ENCODE results near the gene HBG1.

GRCh38 chr11:5200582-5200981, 49.1 kb downstream of the HBG1 start, which contains the start of gene OR51V1:
- TF ChIP-seq, protein P1, sequence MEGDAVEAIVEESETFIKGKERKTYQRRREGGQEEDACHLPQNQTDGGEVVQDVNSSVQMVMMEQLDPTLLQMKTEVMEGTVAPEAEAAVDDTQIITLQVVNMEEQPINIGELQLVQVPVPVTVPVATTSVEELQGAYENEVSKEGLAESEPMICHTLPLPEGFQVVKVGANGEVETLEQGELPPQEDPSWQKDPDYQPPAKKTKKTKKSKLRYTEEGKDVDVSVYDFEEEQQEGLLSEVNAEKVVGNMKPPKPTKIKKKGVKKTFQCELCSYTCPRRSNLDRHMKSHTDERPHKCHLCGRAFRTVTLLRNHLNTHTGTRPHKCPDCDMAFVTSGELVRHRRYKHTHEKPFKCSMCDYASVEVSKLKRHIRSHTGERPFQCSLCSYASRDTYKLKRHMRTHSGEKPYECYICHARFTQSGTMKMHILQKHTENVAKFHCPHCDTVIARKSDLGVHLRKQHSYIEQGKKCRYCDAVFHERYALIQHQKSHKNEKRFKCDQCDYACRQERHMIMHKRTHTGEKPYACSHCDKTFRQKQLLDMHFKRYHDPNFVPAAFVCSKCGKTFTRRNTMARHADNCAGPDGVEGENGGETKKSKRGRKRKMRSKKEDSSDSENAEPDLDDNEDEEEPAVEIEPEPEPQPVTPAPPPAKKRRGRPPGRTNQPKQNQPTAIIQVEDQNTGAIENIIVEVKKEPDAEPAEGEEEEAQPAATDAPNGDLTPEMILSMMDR (IDR thresholded peaks at IDR 0.05; ENCODE audit: insufficient read depth, low read depth, low read length), result no peak
- TF ChIP-seq EZH2 (IDR thresholded peaks at IDR 0.05; ENCODE audit: insufficient read depth, low read length), result no peak

All from astrocyte (in vitro differentiated cells and primary cell).